ENCODE data around the gene PAK1.

The PAK1 gene

DNA sequence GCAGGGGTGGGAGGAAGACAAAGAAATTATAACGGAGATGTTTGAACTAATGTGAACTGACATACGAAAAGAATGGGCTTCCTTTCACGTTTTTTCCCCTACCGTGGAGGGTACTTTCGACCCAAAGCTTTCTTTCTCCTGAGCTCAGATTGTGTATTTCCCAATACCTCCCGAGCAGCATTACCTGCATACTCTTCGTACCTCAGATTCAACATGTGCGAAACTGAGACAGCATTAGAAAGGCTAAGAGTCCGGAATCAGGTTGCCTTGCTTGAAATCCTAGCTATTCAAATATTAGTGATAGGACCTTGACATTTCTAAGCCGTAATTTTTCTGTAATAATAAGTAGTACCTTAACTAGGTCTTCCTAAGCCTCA is 778 bp upstream of the PAK1 start:
- no peak for DNase-seq (ENCODE audit: low spot score)

DNA sequence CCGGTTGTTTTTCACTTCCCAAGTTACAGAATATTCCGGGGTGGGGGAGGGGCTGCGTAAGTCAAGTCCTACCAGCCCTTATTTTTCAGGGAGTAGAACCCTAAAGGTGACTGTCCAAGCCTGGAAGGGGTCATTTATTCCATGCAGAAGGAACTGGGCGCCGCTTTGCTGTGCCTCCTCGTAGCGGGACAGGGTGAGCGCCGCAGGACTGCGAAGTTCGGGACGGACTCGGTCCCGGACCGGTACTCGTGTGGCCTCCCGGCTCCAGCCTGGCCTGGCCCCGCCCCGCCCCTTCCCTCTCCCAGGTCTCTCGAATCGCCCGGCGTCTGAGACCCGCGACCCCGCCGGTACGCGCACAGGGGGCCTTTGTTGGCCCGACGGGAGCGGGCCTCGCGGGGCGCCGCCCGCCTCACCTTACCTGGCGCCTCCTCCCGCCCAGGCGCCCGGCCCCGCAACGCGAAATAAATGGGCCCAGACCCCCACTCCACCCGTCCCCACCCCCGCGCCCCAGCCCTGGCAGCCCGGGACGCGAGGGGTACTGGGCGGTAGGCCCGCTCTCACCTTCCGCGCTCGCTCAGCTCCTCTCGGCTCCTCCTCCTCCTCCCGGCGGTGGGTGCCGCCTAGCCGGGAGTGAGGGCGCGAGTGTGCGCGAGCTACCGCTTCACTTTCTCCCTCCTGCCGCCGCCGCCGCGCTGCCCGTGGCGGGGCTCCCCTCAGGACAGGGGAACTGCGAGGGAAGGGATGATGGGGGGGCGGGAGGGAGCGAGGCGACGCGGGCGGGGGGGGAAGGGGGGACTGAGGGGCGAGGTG is 698 bp downstream of the PAK1 start:
- no peak for DNase-seq (ENCODE audit: low spot score)

DNA sequence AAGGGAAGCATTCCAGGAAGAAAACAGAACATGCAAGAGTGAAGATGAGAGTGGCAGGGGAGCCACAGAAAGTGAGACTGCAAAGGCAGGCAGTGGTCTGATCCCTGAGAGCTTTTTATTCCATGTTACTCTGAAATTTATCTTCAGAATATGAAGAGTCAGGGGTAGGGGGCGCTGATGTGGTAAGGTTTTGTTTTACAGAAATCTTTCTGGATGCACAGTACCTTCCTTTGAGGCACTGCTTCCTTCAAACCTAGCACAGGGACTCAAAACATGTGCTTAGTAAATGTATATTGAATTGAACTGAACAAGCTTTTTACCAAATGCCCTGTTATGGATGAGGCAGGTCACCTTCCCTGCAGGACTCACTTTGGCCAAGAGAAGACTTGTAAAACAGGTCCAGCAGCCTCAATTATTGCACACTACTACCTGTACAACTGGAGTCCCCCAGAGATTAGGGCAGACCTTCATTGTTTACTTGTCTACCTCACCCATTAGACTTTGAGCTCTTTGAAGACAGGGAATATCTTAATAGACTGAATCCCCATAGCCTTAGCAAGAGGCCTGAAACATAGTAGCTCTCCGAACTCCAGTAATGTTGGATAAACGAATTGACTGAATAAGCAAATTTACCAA is 2.2 kb downstream of the PAK1 start:
- peak; percentile 37 for DNase-seq (ENCODE audit: low spot score)

DNA sequence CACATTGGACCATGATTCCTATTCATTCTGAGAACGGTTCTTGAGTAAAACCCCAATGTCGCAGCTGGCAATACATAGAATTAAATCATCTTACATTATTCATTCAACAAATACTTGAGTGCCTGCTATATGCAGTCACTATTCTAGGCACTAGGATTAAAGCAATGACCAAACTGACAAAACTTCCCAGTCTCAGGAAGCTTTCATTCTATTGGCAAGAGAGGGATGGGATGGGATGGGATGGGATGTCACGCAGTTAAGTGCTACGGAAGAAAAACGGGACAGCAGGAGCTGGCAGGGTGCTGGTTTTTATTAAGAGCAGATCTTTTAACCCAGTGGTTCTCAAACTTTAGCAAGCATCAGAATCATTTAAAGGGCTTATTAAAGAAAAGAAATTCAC is 2.9 kb downstream of the PAK1 start:
- DNase-seq (ENCODE audit: low spot score), result no peak

DNA sequence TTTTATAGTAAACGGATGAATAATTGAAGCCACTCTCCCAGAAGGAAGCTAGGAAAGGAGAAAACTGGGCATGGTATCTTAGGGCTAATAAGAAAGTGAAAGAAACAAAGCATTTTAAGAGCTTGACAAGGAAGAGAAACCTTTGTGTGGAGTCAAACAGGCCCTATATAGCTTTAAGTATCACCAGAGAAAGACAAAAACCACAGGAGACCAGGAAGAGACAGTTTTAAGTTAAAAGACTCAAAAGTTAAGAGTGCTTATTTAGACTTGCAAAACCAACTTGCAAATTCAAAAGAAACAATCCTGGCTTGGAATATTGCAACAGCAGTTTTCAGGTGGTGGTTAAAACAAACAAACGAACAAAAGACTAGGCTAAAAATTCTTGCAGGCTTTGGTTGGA is 3.4 kb downstream of the PAK1 start:
- peak; percentile 25 for DNase-seq (ENCODE audit: low spot score)

- DNase-seq (ENCODE audit: low spot score), result no peak
These were observed 5.4 kb downstream of the PAK1 start for GRCh38 chr11:77468527-77468926.

- DNase-seq (ENCODE audit: low spot score), result no peak
These were observed 5.9 kb downstream of the PAK1 start for GRCh38 chr11:77467993-77468392.

DNA sequence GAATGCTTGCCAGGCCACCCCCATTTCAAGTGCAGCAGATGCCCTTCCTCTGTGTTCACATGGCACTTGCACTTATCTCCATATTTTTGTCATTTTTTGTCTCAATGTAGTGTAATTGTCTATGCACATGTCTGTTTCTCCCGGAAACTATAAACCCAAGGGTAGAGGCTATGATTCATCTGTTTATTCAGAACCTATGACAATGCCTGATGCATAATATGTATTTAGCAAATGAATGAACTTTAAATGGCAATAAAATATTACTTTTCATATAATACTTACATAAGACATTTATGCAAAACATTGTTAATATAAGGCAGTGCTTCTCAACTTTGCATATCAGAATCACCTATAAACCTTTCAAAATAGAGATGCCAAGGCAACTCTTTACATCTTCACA is 6.7 kb downstream of the PAK1 start:
- no peak for DNase-seq (ENCODE audit: low spot score)

DNA sequence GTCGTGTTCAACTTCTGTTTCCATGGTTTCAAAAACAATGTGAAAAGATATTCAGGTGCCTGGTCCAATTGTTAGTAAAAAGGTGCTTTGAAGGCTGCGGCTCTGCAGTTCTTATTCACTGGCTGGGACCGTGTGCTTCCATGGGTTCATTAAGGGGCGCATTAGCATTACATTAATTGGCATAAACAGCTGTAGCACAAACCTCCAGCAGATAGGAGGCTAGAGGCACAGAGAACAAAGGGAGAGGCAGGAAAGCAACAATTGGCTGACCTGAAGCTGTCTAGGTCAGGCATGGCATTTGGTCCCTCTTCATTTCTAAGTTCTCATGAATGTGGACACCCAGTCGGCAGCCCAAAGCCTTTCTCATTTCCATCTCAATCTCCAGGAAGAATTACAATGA is 16.6 kb downstream of the PAK1 start:
- no peak for DNase-seq (ENCODE audit: low spot score)

GRCh38 chr11:77455740-77456139 is 18.2 kb downstream of the PAK1 start:
- DNase-seq (ENCODE audit: low spot score), result no peak

- DNase-seq (ENCODE audit: low spot score), result no peak
These were observed 18.8 kb downstream of the PAK1 start for GRCh38 chr11:77454867-77455655.

- no peak for DNase-seq (ENCODE audit: low spot score)
These were observed 23.7 kb downstream of the PAK1 start for GRCh38 chr11:77450227-77450626.

GRCh38 chr11:77449784-77450183 is 24.1 kb downstream of the PAK1 start:
- DNase-seq (ENCODE audit: low spot score), result no peak

- peak; percentile 42 for DNase-seq (ENCODE audit: low spot score)
These were observed 24.8 kb downstream of the PAK1 start for GRCh38 chr11:77449060-77449521.

- no peak for DNase-seq (ENCODE audit: low spot score)
These were observed 25.6 kb downstream of the PAK1 start for GRCh38 chr11:77448269-77448668.

GRCh38 chr11:77446911-77447629 is 26.8 kb downstream of the PAK1 start:
- no peak for DNase-seq (ENCODE audit: low spot score)

DNA sequence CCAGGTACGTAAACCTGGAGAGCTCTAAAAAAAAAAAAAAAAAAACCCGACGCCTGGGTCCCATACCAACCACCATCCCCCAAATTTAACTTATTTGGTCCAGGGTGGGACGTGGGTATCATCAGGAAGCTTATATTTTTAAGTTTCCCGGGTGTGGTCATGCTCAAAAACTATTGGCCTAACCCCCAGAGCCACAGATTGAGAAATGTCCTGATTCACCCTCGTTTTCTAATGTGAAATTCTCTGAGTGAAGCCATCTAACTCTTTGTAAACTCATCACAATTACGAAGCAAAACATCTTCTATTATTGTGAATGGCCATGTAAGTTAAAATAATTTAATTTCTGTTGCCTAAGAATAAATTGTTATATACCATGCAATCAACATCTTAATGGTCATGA is 29.6 kb downstream of the PAK1 start:
- DNase-seq (ENCODE audit: low spot score), result no peak

- no peak for DNase-seq (ENCODE audit: low spot score)
These were observed 31.4 kb downstream of the PAK1 start for GRCh38 chr11:77442394-77443053.

GRCh38 chr11:77441426-77441825 is 32.5 kb downstream of the PAK1 start:
- DNase-seq (ENCODE audit: low spot score), result no peak

- DNase-seq (ENCODE audit: low spot score), result no peak
These were observed 33.2 kb downstream of the PAK1 start for GRCh38 chr11:77440678-77441077.

DNA sequence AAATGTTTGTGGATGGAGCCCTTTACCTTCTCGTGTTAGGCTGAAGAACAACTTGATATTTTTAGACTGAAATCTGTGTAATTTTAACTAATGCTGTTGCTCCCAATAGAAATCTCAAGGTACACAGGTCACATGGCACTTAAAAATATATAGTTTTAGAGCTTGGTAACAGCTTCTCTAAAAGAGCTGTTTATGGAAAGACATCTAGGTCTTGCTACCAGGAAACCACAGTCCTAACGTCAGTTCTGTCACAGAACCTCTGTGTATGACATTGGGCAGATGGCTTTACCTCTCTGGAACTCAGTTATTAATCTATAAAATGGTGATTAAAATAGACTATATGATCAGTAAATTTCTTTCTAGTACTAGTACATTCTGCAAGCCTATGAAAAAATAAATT is 35.4 kb downstream of the PAK1 start:
- DNase-seq (ENCODE audit: low spot score), result no peak

GRCh38 chr11:77436969-77437368 is 36.9 kb downstream of the PAK1 start:
- no peak for DNase-seq (ENCODE audit: low spot score)

Measured in globus pallidus (tissue), 1 donor.